Effector memory CD4-positive, alpha-beta T cell (primary cell): ENCODE data around the gene SLC9A5.
A peak's percentile ranks its signal among the peaks of the same experiment; 100 is the strongest.

ENCODE experiments used
- DNase-seq, 3 donors: peaks; one replicate each; pipeline ENCODE4 v3.0.0-alpha.2; 2020
- H3K27ac ChIP-seq: 2 replicates; pipeline ENCODE4 v1.7.0; 2013; ENCODE audit warnings: mild to moderate bottlenecking, low read length, moderate library complexity; ENCODE audit not compliant: insufficient read depth, poor library complexity, severe bottlenecking
- H3K27me3 ChIP-seq: replicated peaks from 2 replicates; pipeline ENCODE4 v1.7.0; 2013; ENCODE audit warnings: mild to moderate bottlenecking, low read length; ENCODE audit not compliant: insufficient read depth, control insufficient read depth, poor library complexity, severe bottlenecking
- H3K36me3 ChIP-seq: 2 replicates; pipeline ENCODE4 v1.7.0; 2013; ENCODE audit warnings: mild to moderate bottlenecking, low read length, moderate library complexity; ENCODE audit not compliant: control insufficient read depth, insufficient read depth
- H3K4me1 ChIP-seq: 2 replicates; pipeline ENCODE4 v1.7.0; 2013; ENCODE audit warnings: low read length, mild to moderate bottlenecking; ENCODE audit not compliant: control insufficient read depth, insufficient read depth, poor library complexity, severe bottlenecking
- H3K4me3 ChIP-seq: 2 replicates; pipeline ENCODE4 v1.7.0; 2013; ENCODE audit warnings: low read length, low read depth, mild to moderate bottlenecking; ENCODE audit not compliant: insufficient read depth, poor library complexity, severe bottlenecking
- H3K9me3 ChIP-seq: 2 replicates; pipeline ENCODE4 v1.7.0; 2013; ENCODE audit warnings: mild to moderate bottlenecking, low read length, moderate library complexity; ENCODE audit not compliant: control insufficient read depth

Gene SLC9A5

DNA sequence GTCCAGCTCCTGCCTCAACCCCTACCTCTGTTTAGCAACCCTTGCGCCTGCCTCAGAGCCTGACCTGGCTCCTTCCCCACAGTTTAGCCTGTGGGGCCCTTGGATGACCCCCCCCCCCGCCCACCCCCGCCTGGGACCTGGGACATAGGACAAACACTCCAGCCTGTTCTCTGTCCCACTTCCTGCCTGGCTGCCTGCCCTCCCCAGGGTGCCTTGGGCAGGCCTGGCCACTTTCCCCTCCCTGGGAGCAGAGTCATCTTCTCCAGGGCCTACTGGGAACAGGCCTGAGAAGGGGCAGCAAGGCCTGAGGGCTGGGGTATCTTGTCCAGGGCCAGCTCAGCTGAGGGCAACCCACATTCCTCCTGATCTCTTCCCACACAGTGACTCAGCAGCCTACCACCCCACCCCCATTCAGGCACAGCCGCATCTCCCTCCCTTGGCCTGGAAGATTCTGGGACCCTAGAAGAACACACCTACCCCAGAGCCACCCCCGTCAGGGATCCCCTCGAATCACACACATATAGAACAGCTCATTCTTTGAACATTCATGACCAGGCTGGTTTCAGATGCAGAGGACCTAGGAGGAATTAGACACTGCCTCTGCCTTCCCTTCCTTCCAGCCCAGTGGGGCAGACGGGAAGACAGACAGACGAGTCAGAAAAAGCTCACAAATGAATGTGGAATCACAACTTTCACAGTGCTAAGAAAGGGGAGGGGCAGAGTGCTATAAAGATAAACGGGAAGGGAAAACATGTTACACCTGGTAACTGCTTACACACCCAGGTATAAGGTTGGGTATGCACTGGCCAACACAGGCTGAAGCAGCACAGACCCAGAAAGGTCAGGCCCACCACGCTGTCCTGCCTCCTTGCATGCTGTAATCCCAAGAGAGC, 7.5 kb upstream of the SLC9A5 start:
- H3K36me3 ChIP-seq: peaks cover 23% of the 10 kb centered on the region
- no peak for DNase-seq
- H3K27ac ChIP-seq: peak overlapping the region; percentile 28
- H3K27me3 ChIP-seq: no peaks in the 10 kb centered on the region
- peaks cover 28% of the 10 kb centered on the region for H3K4me1 ChIP-seq
- H3K9me3 ChIP-seq: no peaks in the 10 kb centered on the region
- H3K4me3 ChIP-seq: no peak overlapping the region

DNA sequence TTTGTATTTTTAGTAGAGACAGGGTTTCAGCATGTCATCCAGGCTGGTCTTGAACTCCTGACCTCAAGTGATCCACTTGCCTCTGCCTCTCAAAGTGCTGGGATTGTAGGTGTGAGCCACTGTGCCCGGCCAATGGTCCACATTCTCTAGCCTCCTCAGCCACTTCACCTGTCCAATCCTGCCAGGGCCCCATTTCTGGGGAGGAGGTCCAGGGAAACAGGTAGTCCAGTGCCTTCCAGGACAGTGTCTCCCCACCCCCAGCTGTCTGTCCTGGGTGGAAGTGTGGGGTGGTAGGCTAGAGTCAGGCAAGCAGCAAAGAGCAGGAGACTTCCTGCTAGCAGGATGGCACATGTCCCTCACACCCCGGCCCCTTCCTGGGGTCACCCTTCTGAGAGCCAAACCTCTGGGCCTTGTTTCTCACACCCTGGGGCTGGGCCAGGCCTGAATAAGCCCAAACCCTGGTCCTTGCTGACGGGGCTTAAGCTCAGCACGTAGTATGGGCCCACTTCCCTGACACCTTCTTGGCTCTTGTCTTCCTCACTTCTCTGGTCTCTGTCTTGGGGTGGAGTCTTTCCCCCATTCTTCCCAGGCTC, 6.5 kb upstream of the SLC9A5 start:
- no peak overlapping the region for H3K4me3 ChIP-seq
- peaks cover 32% of the 10 kb centered on the region for H3K4me1 ChIP-seq
- H3K27me3 ChIP-seq: no peaks in the 10 kb centered on the region
- DNase-seq: no peak
- no peaks in the 10 kb centered on the region for H3K9me3 ChIP-seq
- peak overlapping the region; percentile 49 for H3K27ac ChIP-seq
- H3K36me3 ChIP-seq: peaks cover 19% of the 10 kb centered on the region

DNA sequence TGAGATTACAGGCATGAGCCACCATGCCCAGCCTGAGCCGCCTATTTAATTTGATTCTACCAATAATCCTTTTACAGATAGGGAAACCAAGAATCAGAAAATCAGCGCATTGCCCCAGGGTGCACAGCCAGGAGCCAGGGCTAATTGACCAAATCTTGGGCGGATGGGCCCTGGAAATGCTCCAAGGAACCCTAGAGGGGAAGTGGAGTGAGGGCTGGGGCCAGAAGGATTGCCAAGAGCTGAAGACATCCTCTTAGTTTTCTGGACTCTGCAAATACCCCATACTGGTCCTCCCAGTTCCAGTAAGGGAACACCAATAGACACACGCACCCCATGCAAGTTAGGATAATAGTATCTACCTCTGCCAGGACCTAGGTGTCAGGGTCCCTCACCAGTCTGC, 5.3 kb upstream of the SLC9A5 start:
- Histone ChIP-seq H3K4me1 (peaks cover 41% of the 10 kb centered on the region), H3K36me3 (peaks cover 8% of the 10 kb centered on the region), H3K27ac (peak overlapping the region; percentile 92), H3K9me3 (no peaks in the 10 kb centered on the region), H3K4me3 (no peak overlapping the region), H3K27me3 (no peaks in the 10 kb centered on the region)
- DNase-seq: no peak

DNA sequence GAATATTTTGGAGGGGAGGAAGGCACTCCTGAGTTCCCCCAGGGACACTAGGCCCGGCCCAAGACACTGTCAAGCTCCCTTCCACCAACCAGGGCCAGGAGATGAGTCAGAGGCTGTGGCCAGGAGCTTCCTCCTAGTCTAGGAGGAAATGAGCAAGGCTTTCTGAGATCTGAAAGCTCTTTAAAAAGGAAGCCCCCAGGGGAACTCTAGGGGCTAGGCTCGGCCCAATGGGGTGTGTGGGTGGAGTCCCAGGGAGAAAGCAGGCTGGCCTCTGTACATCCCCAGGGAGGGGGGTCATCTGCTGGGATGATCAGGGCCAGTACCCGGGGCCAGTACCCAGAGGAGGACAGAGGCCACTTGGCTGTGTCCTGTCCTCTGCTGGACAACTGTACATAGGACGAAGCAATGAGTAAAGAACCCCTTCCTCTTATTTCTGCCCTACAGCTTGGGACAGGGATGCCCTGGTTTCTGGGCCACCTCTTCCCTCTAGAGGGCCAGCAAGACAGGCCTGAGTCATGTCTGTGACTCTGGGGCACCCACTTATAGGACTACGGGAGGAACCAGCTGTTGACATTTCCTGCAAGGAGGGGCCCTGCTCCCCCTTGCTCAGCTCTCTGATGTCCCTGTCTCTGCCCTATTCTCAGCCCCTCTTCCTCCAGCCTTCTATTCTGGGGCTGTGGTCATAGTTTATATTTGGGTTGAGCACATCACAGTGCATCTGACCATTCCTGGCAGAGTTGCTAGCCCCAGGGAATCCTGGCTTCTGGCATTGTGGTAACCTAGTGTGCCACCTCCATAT, 4.2 kb upstream of the SLC9A5 start:
- DNase-seq: peak; percentile 79 to 83 (median 80)
- no peaks in the 10 kb centered on the region for H3K27me3 ChIP-seq
- no peaks in the 10 kb centered on the region for H3K9me3 ChIP-seq
- H3K36me3 ChIP-seq: peaks cover 2% of the 10 kb centered on the region
- peak overlapping the region; percentile 92 for H3K27ac ChIP-seq
- H3K4me1 ChIP-seq: peaks cover 51% of the 10 kb centered on the region
- H3K4me3 ChIP-seq: peak overlapping the region; percentile 14

DNA sequence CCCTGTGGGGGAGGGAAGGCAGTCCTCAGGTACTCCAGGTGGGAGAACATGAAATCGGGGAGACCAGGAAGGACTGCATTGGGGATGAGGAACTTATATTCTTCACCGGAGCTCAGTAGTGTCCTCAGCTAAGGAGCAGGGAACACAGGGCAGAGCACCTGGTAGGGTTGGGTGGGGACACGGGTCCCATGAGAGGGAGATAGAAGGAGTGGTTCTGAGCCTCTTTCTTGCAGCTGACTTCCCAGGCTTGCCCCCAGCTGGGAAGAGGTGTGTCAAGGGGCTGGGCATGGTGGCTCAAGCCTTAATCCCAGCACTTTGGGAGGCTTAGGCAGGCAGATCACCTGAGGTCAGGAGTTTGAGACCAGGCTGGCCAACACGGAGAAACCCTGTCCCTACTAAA, 3.6 kb upstream of the SLC9A5 start:
- no peak for DNase-seq
- Histone ChIP-seq H3K4me1 (peaks cover 51% of the 10 kb centered on the region), H3K9me3 (no peaks in the 10 kb centered on the region), H3K27me3 (peaks cover 3% of the 10 kb centered on the region), H3K36me3 (no peaks in the 10 kb centered on the region), H3K27ac (peak overlapping the region; percentile 92), H3K4me3 (peak overlapping the region; percentile 14)

DNA sequence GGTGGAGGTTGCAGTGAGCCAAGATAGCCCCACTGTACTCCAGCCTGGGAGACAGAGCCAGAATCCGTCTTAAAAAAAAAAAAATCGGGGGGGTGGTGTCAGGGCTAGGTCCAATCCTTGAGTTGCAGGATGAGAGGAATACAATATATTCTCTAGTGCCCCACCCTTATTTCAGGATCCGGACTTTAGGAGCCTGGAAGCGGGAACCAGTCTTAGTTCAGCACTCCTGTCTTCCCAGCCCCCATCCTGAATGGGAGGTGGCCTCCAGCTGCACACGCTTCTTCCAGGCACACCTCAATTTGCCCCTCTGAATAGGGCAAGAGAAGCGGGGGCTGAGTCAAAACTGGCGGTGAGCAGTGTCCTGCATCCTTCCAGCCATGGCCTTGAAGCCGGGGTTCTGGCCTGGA, 3.1 kb upstream of the SLC9A5 start:
- peaks cover 4% of the 10 kb centered on the region for H3K27me3 ChIP-seq
- DNase-seq: no peak
- H3K4me3 ChIP-seq: peak overlapping the region; percentile 69
- H3K4me1 ChIP-seq: peaks cover 51% of the 10 kb centered on the region
- H3K36me3 ChIP-seq: no peaks in the 10 kb centered on the region
- H3K27ac ChIP-seq: peak overlapping the region; percentile 92
- H3K9me3 ChIP-seq: no peaks in the 10 kb centered on the region

DNA sequence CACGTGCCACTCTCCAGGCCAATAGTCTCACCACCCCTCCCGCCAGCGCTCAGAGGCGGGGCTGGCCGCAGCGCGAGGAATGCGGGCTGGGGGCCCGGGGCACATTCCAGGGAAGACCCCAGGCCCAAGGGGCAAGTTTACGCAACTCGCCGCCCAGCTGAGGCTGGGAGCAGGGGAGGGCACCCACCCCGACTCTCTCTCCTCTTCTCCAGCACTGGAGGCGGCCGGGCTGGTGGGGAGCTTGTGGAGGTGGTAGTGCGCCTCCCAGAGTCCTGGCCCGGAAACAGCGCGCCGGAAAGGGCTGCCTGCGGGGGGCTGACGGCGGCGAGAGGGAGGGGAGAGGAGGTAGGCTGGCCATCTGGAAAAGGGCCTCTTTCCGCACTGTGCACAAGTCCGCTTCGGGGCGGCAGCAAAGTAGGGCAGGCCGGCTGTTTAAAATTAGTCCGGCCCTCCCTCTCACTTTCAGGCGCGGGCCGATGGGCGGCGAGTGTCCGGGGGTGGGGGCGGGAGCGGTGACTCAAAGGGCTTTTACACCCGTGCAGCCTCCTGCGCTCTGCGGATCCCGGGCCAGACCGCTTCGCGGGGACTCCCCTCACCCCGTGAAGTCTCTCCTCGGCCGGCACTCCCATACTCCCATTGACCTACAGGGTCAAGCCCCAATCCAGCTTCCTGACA, 2.6 kb upstream of the SLC9A5 start:
- Histone ChIP-seq H3K9me3 (no peaks in the 10 kb centered on the region), H3K4me3 (peak overlapping the region; percentile 69), H3K4me1 (peaks cover 51% of the 10 kb centered on the region), H3K36me3 (no peaks in the 10 kb centered on the region), H3K27me3 (peaks cover 4% of the 10 kb centered on the region), H3K27ac (peak overlapping the region; percentile 92)
- DNase-seq: peak; percentile 46 to 50 (median 47)

DNA sequence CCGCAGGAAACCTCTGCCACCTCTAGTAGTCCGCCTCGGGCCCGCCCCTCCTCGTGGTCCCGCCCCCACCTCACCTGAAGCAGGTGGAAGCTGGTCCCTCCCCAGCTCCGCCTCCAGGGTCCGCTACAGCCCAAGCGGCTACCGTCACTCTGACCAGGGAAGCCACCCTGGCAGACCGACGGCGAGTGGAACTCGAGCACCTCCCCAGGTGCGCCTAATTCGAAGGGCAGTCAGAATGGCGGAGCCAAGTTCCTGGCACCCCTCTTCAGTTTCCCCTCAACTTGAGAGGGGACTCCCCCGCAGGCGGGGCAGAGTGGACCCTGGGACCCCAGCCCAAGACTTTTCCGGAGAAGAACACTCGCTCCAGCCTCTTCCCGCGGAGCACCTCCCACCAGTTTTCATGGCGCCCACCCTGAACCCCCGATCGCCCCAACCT, 2.0 kb upstream of the SLC9A5 start:
- Histone ChIP-seq H3K4me1 (peaks cover 51% of the 10 kb centered on the region), H3K36me3 (no peaks in the 10 kb centered on the region), H3K27ac (peak overlapping the region; percentile 92), H3K4me3 (peak overlapping the region; percentile 69), H3K27me3 (peaks cover 4% of the 10 kb centered on the region), H3K9me3 (no peaks in the 10 kb centered on the region)
- DNase-seq: no peak

DNA sequence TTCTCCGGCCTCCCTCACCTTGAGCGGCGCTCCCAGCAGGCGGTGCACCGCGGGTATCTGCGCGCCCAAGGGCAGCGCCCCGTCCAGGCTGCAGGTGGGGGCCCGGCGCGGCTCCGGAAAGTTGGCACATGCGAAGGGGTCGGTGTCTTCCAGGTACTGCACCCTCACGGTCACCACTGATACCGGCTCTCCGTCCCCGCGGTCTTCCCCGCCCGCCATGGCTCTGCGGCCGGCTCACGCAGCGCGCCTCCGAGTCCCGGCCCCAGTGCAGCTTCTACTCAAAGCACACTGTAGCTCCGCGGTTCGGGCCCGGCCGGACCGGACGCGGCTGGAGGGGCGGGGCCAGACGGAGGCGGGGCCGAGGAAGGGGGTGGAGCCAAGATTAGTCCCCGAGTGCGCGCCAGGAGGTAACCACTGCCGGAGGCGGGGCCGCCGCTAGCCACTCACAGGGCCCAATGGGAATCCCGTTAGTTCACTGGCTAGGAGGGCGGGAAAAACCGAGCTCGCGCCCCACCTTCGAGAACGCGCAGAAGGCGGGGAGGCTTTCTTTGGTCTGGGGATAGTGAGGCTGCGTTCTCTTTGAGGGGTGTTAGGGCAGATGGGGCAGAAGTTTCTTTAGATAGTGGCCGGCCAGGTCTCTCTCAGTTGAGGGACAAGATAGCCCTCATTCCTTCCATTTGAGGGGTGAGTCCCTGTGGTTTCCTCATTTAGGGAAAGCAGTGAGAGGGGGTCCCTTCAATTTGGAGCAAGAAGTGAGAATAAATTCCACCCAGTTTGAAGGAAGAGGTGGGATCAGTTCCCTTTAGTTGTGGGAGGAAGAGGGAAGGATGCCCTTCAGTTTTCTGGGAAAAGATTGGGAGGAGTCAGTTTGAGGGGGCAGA, 1.3 kb upstream of the SLC9A5 start, which contains the start of gene FHOD1:
Gene FHOD1, minus strand, starts transcription at position 290 of the 881 bp plus-strand sequence. Its CDS starts 71 bp downstream, at position 219.
- Histone ChIP-seq H3K4me1 (peaks cover 51% of the 10 kb centered on the region), H3K36me3 (no peaks in the 10 kb centered on the region), H3K27ac (peak within 1 kb of the TSS; percentile 92), H3K9me3 (no peaks in the 10 kb centered on the region), H3K4me3 (peak within 1 kb of the TSS; percentile 69), H3K27me3 (peaks cover 4% of the 10 kb centered on the region)
- DNase-seq: peak; percentile 93 to 94 (median 94)
